ENCODE data around the gene KRT15.
A peak's percentile ranks its signal among the peaks of the same experiment; 100 is the strongest.

The KRT15 gene

GRCh38 chr17:41518789-41519449 is at the start of gene KRT15:
KRT15 (minus strand) TSS chr17:41518890; CDS start chr17:41518827, 63 bp downstream.
- DNase-seq = no peak

GRCh38 chr17:41567317-41567716 is 48.6 kb upstream of the KRT15 start:
- no peak for DNase-seq

GRCh38 chr17:41565338-41565737 is 46.6 kb upstream of the KRT15 start:
- no peak for DNase-seq

- peak; percentile 21 for DNase-seq
These were observed 45.0 kb upstream of the KRT15 start for GRCh38 chr17:41563607-41564170.

GRCh38 chr17:41561554-41561953 is 42.9 kb upstream of the KRT15 start:
- DNase-seq = no peak

- DNase-seq = no peak
These were observed 40.9 kb upstream of the KRT15 start for GRCh38 chr17:41559548-41559947.

GRCh38 chr17:41556931-41557330 is 38.2 kb upstream of the KRT15 start:
- no peak for DNase-seq

- DNase-seq = no peak
These were observed 37.6 kb upstream of the KRT15 start for GRCh38 chr17:41556306-41556705.

GRCh38 chr17:41555105-41555887 is 36.6 kb upstream of the KRT15 start:
- no peak for DNase-seq

- no peak for DNase-seq
These were observed 35.4 kb upstream of the KRT15 start for GRCh38 chr17:41553987-41554680.

- DNase-seq = no peak
These were observed 34.5 kb upstream of the KRT15 start for GRCh38 chr17:41553176-41553575.

- DNase-seq = no peak
These were observed 33.8 kb upstream of the KRT15 start for GRCh38 chr17:41552455-41552854.

- no peak for DNase-seq
These were observed 32.7 kb upstream of the KRT15 start for GRCh38 chr17:41551365-41551764.

GRCh38 chr17:41549596-41550039 is 30.9 kb upstream of the KRT15 start:
- no peak for DNase-seq

GRCh38 chr17:41548844-41549595 is 30.3 kb upstream of the KRT15 start:
- DNase-seq = peak; percentile 47

- DNase-seq = no peak
These were observed 29.5 kb upstream of the KRT15 start for GRCh38 chr17:41547921-41548843.

GRCh38 chr17:41547378-41547841 is 28.7 kb upstream of the KRT15 start:
- DNase-seq = no peak

GRCh38 chr17:41546819-41547218 is 28.1 kb upstream of the KRT15 start:
- no peak for DNase-seq

GRCh38 chr17:41545829-41546410 is 27.2 kb upstream of the KRT15 start:
- DNase-seq = no peak

- no peak for DNase-seq
These were observed 26.2 kb upstream of the KRT15 start for GRCh38 chr17:41544935-41545334.

- DNase-seq = no peak
These were observed 25.8 kb upstream of the KRT15 start for GRCh38 chr17:41544491-41544892.
